GM20000 (cell line): ENCODE measurements around the gene FAIM2.

ENCODE experiments used
- DNase-seq: peaks from one replicate; pipeline ENCODE4 v3.0.0; 2012; ENCODE audit warnings: low spot score
- CTCF ChIP-seq: IDR thresholded peaks from 2 replicates; pipeline ENCODE4 v1.5.1; 2012; ENCODE audit warnings: mild to moderate bottlenecking, control low read depth; ENCODE audit errors: extremely low read depth, missing control alignments

FAIM2 gene

DNA sequence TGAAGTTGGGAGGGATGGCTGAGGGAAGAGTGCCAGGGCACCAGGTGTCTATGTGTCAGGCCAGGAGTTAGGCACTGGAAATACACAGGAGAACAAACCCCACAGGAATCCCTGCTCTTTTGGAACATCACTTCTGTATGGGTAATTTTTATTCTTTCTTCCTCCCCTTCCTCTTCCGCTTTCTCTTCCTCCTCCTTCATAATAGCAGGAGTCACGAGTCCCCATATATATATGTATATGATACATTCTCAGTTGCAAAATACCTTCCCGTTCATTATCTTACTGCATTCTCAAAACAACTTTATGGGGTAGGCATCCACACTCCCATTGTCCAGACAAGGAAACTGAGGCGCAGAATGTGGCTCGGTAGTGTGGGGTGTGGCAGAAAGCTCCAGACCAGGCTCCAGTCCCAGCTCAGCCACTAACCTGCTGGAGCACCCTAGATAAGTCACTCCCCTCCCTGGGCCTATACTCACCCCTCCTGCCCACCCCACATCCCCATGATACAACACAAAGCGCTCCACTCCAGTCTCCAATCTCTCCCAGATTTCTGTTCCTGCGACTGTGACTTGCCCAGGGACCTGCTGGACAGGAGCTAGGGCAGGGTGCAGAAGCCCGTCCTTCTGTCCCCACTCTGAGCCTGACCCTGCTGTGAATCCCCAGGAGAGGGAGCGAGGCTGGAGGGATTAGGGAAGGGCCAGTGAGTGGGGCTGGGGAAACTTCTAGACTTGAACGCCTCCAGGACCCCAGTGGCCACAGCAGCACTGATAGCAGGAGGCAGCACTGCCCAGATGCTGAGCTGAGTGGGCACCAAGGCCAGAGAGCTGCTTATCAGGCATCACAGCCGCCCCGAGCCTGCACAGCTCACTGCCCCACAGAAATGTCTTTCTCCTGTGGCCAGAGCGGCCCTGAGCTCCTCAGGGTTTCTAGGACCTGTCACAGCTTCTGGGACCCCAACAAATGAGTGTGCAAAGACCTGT lies 45.5 kb upstream of the FAIM2 start:
- no peak for DNase-seq
- TF ChIP-seq CTCF = no peak

DNA sequence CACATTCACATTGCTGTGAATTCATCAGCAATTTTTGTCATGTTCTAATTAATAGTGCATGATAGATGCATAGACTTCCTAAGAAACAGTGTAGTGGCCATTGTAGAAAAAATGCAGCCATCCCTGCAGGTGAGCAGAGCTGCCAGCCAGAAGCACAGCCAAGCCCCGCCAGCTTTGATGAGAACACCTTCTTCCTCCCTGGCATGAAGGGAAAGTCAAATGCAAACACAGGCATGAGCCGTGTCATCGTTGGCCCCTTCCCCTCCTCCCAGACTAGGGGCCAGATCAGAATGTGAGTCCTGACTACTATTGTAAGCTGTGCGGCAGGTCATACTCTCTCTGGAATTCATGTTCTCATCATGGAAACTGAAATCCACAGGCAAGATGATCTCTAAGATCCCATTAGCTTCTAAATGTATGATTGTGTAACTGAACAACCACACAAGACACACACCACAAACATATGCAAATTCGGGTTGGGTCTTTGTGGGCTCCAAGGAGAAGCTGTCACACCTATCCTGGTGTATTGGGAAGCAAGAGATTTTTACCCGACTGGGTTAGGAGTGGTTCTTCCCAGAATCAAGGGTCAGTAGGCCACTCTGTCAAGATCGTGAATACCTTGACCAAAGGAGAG lies 44.0 kb upstream of the FAIM2 start:
- TF ChIP-seq CTCF = no peak

DNA sequence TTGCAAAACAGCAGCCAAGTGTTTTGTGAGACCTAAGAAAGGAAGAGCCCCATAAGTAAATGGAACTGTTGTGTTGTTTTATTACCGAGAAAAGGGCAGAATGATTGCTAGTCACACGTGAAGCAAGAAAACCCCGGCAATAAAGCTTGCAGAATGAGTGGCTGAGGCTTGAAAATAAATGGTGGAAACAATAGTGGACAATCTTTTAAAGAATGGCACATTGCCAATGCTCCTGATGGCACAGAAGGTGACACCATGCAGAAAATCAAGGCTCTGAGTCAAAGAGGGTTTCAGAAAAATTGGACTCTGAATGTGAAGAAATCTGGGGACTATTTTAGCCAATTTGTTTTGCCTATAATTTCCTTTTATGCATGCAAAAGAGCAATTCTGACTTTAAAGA lies 42.8 kb upstream of the FAIM2 start:
- DNase-seq = no peak
- TF ChIP-seq CTCF = no peak

More for the DNA sequence above, 44.0 kb upstream of the FAIM2 start:
- DNase-seq = no peak

- DNase-seq = no peak
- no peak for TF ChIP-seq CTCF
These were observed 42.4 kb upstream of the FAIM2 start for GRCh38 chr12:49946086-49946485.

- DNase-seq = peak; percentile 91
- TF ChIP-seq CTCF = peak; percentile 96
These were observed 41.8 kb upstream of the FAIM2 start for GRCh38 chr12:49945394-49946080.

- no peak for TF ChIP-seq CTCF
- DNase-seq = no peak
These were observed 41.0 kb upstream of the FAIM2 start for GRCh38 chr12:49944718-49945117.

GRCh38 chr12:49944046-49944445 lies 40.3 kb upstream of the FAIM2 start:
- DNase-seq = no peak
- no peak for TF ChIP-seq CTCF
